Effector CD4-positive, alpha-beta T cell (primary cell): ENCODE measurements around the gene PGAP3.
"Not testable (repeated sequence)": the region's sequence is repeated elsewhere in the genome, so short reads cannot be mapped to it uniquely, and the experiment has no call there.

Experiments
- DNase-seq: peaks from one replicate; pipeline ENCODE4 v3.0.0-alpha.2; 2020
- total RNA-seq: gene quantifications from one replicate; lab custom pipeline; 2026; lab: John Stamatoyannopoulos, UW

PGAP3 gene, protein sequence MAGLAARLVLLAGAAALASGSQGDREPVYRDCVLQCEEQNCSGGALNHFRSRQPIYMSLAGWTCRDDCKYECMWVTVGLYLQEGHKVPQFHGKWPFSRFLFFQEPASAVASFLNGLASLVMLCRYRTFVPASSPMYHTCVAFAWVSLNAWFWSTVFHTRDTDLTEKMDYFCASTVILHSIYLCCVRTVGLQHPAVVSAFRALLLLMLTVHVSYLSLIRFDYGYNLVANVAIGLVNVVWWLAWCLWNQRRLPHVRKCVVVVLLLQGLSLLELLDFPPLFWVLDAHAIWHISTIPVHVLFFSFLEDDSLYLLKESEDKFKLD
- total RNA-seq, result 35.5 reads per million, percentile 60 among the genes with 10 or more reads in this experiment

- peak; percentile 65 for DNase-seq
Measured at GRCh38 chr17:39687546-39688474, at the start of gene PGAP3. PGAP3 (minus strand) TSS chr17:39688057; CDS start chr17:39688014, 43 bp downstream.

GRCh38 chr17:39737206-39737759, 49.4 kb upstream of the PGAP3 start:
- no peak for DNase-seq

- DNase-seq, result no peak
Measured at GRCh38 chr17:39736319-39737165, 48.7 kb upstream of the PGAP3 start.

GRCh38 chr17:39735882-39736281, 48.0 kb upstream of the PGAP3 start:
- no peak for DNase-seq

GRCh38 chr17:39732586-39732985, 44.7 kb upstream of the PGAP3 start:
- no peak for DNase-seq

- peak; percentile 93 for DNase-seq
Measured at GRCh38 chr17:39730095-39730921, 42.5 kb upstream of the PGAP3 start, which contains the start of gene MIEN1. MIEN1 (minus strand) TSS chr17:39730532; CDS start chr17:39730495, 37 bp downstream.

- DNase-seq, result no peak
Measured at GRCh38 chr17:39729280-39729851, 41.5 kb upstream of the PGAP3 start.

DNA sequence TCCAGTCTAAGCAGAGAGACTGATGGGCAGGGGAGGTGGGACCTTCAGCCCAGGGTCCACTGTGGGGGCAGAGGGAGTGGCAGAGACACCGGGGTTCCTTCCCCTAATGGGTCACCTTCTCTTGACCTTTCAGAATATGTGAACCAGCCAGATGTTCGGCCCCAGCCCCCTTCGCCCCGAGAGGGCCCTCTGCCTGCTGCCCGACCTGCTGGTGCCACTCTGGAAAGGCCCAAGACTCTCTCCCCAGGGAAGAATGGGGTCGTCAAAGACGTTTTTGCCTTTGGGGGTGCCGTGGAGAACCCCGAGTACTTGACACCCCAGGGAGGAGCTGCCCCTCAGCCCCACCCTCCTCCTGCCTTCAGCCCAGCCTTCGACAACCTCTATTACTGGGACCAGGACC, 39.7 kb upstream of the PGAP3 start:
- no peak for DNase-seq

- no peak for DNase-seq
Measured at GRCh38 chr17:39726617-39727016, 38.8 kb upstream of the PGAP3 start.

- not testable (repeated sequence) for DNase-seq
Measured at GRCh38 chr17:39725923-39726322, 38.1 kb upstream of the PGAP3 start.

GRCh38 chr17:39724731-39725130, 36.9 kb upstream of the PGAP3 start:
- no peak for DNase-seq

- DNase-seq, result no peak
Measured at GRCh38 chr17:39722965-39723848, 35.4 kb upstream of the PGAP3 start.

GRCh38 chr17:39722104-39722503, 34.2 kb upstream of the PGAP3 start:
- DNase-seq, result no peak

DNA sequence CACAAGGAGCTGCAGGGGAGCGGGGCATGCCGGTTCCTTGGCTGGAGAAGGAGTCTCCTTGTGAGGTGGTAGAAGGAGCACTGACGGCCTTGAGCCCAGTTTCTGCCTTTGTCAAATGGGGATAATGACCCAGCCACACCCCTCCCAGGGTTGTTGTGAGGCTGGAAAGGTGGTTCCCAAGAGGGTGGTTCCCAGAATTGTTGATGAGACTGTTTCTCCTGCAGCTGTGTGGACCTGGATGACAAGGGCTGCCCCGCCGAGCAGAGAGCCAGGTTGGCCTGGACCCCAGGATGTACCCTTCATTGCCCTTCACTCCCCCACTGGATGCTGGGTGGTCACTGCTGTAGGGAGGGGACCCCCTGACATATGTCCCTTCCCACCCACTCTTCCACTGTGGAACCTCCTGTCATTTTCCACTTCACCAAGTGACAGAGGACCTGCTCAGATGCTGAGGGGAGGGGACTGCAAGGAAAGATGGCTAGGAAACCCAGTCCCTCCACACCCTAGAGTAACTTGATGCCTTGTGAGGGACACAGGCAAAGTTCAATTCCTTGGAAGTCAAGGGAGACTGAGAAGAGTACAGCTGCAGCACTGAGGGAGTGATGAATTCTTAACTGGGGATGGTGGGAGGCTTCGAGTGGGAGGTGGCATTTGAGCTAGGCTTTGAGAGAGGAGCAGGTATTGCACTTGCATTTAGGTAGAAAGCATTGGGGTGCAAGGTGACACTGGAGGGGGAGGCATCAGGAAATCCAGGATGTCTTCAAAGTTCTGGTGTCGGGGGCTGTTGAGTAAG, 31.9 kb upstream of the PGAP3 start:
- no peak for DNase-seq

DNA sequence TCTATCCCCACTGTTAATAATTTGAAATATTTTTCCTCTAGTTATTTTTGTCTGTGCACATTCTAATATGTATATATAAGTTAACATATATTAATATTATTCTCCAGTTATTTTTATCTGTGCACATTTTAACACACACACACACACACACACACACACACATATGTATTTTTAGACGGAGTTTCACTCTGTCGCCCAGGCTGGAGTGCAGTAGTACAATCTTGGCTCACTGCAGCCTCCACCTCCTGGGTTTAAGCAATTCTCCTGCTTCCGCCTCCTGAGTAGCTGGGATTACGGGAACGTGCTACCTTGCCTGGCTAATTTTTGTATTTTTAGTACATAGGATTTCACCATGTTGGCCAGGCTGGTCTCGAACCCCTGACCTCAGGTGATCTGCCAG, 29.8 kb upstream of the PGAP3 start:
- no peak for DNase-seq

- no peak for DNase-seq
Measured at GRCh38 chr17:39716879-39717536, 29.2 kb upstream of the PGAP3 start.

- DNase-seq, result no peak
Measured at GRCh38 chr17:39716073-39716818, 28.4 kb upstream of the PGAP3 start.
